HG03060 (cell line): Measurements from ENCODE around the gene NEK6.

Source experiments
- ATAC-seq: cut with Tn5 transposase; IDR thresholded peaks from one replicate; pipeline ENCODE4 v1.9.1; 2021; ENCODE audit warnings: low read depth, moderate number of reproducible peaks; ENCODE audit not compliant: unreplicated experiment

NEK6 gene

GRCh38 chr9:124389146-124389939, 131.6 kb downstream of the NEK6 start:
- no peak for ATAC-seq

GRCh38 chr9:124390794-124391658, 133.3 kb downstream of the NEK6 start:
- ATAC-seq: no peak

GRCh38 chr9:124392254-124392870, 134.6 kb downstream of the NEK6 start:
- ATAC-seq: no peak

GRCh38 chr9:124392871-124393460, 135.2 kb downstream of the NEK6 start:
- ATAC-seq: no peak

- ATAC-seq: no peak
These were observed 136.4 kb downstream of the NEK6 start for GRCh38 chr9:124394167-124394566.

DNA sequence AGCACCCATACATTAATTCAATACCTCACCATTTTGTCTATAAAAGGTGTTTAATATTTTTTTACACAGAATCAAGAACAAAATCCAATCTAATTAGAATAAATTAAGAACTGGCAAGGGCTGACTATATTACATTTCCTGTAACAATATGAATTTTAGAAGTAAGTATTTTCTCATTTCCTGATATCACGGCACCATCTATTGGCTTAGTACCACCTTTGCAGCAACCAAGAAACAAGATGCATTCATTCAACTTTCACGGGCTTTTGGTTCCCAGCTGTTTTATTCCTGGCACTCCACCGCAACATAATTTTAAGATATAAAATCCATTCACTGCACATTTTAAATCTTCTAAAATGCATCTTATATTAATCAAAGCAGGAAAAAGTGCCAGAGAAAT, 136.8 kb downstream of the NEK6 start:
- no peak for ATAC-seq

- no peak for ATAC-seq
These were observed 138.1 kb downstream of the NEK6 start for GRCh38 chr9:124395826-124396225.

- ATAC-seq: no peak
These were observed 140.6 kb downstream of the NEK6 start for GRCh38 chr9:124398191-124398935.

DNA sequence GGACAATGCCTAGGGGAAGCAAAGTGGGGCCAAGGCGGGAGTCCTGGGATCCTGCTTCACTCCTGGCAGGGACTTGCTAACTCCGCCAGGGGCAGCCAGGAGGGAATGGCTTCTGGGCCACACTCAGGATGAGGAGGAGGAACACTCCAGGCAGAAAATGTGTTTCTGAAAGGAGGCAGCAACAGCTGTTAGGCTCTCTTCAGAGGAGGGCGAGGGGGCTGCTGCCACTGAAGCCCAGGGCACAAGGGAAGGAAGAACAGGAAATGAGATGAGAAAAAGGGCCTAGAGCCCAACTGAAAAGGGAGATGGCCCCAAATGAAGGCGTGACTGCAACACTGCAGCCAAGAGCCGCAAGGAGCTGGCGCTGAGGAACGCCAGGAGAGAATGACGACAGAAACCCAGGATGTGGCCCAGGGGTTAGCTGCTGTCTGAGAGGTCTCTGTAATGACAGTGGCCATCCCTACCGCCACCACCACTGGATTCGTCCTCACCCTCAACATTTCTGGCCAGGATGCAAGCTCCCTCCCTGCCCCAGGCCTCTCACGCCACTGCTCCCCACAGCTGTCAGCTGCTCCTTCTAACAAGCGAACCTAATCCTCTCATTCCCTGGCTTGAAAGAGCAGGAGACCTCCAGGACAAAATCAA, 141.7 kb downstream of the NEK6 start:
- no peak for ATAC-seq

- ATAC-seq: no peak
These were observed 142.5 kb downstream of the NEK6 start for GRCh38 chr9:124399968-124400940.
